ENCODE data around the gene HSPH1. TPM values are rescaled to one million over a fixed set of nuclear protein-coding genes. Genes with fewer than 3 reads are reported as not detected.

The HSPH1 gene
- total and polyA plus RNA-seq, 10 of the 15 experiments (the other 5 are each of a cell fraction or from before 2014, with no cell fraction given), result 40.2 to 159 (median 92.6) TPM

DNA sequence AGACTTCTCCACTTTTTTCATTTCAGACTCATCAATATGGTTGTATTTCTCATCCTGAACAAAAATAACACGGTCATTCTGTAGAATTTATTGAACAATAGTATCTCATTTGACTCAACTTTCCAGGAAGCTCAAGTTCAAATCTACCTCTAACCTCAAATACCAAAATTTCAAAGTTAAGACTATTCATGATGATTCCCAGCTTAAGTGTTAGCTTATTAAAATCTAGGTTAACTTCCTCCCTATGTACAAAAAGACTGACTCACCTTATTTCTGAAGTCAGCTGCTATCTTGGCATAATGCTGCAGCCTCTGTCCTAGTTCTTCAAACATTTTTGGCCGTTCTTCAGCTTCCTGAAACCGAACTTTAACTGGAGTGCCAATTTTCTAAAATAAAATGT lies 23.2 kb downstream of the HSPH1 start:
- H3K4me1 ChIP-seq (ENCODE audit: control insufficient read depth, insufficient read depth, low read length), result no peaks in the 10 kb centered on the region
- FAIRE-seq (no peak), DNase-seq (ENCODE audit: low read depth, low spot score) (no peak), ATAC-seq (no peak)
- intact Hi-C loops (cut with micrococcal nuclease; ENCODE audit: unreplicated experiment), result no loop called here
- no peaks in the 10 kb centered on the region for H3K9me3 ChIP-seq (replicated peaks; ENCODE audit: control insufficient read depth, insufficient read depth, low read length)
- H3K79me2 ChIP-seq (ENCODE audit: control insufficient read depth, insufficient read depth, low read length), result no peaks in the 10 kb centered on the region
- H3K4me3 ChIP-seq, result no peak overlapping the region
- 65% methylated on average over 3 of the region's 3 CpGs for WGBS (ENCODE audit: insufficient coverage, insufficient replicate concordance, low lambda C conversion rate, missing lambda C conversion rate)
- no TSS peak for BruUV-seq (replicated peaks)
- SMC1A ChIA-PET (ENCODE audit: uncharacterized antibody, unreplicated experiment), result interaction anchor here (2.1 to 3.0 kb wide), 2 partner anchors 12 to 19 kb away, joined by 5 to 22 read pairs; no protein-coding TSS in a partner anchor
- H3K36me3 ChIP-seq (ENCODE audit: control insufficient read depth in 2 of 2, insufficient read depth in 2 of 2, low read length in 1 of 2), result peaks cover 10 to 28% of the 10 kb centered on the region in 2 experiments
- H3K27me3 ChIP-seq (replicated peaks in 1 of 2; ENCODE audit: control insufficient read depth in 2 of 2, insufficient read depth in 2 of 2, low read length in 1 of 2), result no peaks in the 10 kb centered on the region
- no peak overlapping the region for H3K9ac ChIP-seq (ENCODE audit: control insufficient read depth, insufficient read depth, low read length)
- RAD21 ChIA-PET (ENCODE audit: unreplicated experiment), result no interaction called here
- TF ChIP-seq, protein P1, sequence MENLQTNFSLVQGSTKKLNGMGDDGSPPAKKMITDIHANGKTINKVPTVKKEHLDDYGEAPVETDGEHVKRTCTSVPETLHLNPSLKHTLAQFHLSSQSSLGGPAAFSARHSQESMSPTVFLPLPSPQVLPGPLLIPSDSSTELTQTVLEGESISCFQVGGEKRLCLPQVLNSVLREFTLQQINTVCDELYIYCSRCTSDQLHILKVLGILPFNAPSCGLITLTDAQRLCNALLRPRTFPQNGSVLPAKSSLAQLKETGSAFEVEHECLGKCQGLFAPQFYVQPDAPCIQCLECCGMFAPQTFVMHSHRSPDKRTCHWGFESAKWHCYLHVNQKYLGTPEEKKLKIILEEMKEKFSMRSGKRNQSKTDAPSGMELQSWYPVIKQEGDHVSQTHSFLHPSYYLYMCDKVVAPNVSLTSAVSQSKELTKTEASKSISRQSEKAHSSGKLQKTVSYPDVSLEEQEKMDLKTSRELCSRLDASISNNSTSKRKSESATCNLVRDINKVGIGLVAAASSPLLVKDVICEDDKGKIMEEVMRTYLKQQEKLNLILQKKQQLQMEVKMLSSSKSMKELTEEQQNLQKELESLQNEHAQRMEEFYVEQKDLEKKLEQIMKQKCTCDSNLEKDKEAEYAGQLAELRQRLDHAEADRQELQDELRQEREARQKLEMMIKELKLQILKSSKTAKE (IDR thresholded peaks at IDR 0.05; ENCODE audit: low read depth, poor library complexity, severe bottlenecking), result no peak
- TF ChIP-seq GABPA (IDR thresholded peaks at IDR 0.05; ENCODE audit: low read depth), result no peak
- no peak for TF ChIP-seq BHLHE40 (IDR thresholded peaks at IDR 0.05; ENCODE audit: borderline replicate concordance in 1 of 2, low read depth in 2 of 2, low read length in 1 of 2)
- no peak for TF ChIP-seq PKNOX1 (IDR thresholded peaks at IDR 0.05)
- no peak for TF ChIP-seq MEF2B (IDR thresholded peaks at IDR 0.05; ENCODE audit: partially characterized antibody, poor library complexity, severe bottlenecking)
- TF ChIP-seq, protein P2, sequence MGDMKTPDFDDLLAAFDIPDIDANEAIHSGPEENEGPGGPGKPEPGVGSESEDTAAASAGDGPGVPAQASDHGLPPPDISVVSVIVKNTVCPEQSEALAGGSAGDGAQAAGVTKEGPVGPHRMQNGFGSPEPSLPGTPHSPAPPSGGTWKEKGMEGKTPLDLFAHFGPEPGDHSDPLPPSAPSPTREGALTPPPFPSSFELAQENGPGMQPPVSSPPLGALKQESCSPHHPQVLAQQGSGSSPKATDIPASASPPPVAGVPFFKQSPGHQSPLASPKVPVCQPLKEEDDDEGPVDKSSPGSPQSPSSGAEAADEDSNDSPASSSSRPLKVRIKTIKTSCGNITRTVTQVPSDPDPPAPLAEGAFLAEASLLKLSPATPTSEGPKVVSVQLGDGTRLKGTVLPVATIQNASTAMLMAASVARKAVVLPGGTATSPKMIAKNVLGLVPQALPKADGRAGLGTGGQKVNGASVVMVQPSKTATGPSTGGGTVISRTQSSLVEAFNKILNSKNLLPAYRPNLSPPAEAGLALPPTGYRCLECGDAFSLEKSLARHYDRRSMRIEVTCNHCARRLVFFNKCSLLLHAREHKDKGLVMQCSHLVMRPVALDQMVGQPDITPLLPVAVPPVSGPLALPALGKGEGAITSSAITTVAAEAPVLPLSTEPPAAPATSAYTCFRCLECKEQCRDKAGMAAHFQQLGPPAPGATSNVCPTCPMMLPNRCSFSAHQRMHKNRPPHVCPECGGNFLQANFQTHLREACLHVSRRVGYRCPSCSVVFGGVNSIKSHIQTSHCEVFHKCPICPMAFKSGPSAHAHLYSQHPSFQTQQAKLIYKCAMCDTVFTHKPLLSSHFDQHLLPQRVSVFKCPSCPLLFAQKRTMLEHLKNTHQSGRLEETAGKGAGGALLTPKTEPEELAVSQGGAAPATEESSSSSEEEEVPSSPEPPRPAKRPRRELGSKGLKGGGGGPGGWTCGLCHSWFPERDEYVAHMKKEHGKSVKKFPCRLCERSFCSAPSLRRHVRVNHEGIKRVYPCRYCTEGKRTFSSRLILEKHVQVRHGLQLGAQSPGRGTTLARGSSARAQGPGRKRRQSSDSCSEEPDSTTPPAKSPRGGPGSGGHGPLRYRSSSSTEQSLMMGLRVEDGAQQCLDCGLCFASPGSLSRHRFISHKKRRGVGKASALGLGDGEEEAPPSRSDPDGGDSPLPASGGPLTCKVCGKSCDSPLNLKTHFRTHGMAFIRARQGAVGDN (IDR thresholded peaks at IDR 0.05), result no peak
- no peak for TF ChIP-seq CHD2 (IDR thresholded peaks at IDR 0.05; ENCODE audit: borderline replicate concordance, low read depth, low read length)
- CTCF ChIA-PET, result interaction anchor here (1.7 kb wide), 1 partner anchor 11 kb away, joined by 4 read pairs; no protein-coding TSS in a partner anchor
- POLR2A ChIA-PET, result no interaction called here
- H2AFZ ChIP-seq (ENCODE audit: control insufficient read depth, low read depth, low read length), result no peak overlapping the region
- no peak overlapping the region for H3K4me2 ChIP-seq (ENCODE audit: control insufficient read depth, insufficient read depth)
- H4K20me1 ChIP-seq (ENCODE audit: control insufficient read depth, insufficient read depth), result no peaks in the 10 kb centered on the region
- in situ Hi-C loops (cut with MboI), result no loop called here
- no peak overlapping the region for H3K27ac ChIP-seq (ENCODE audit: control insufficient read depth, insufficient read depth)
